Fibroblast of the conjunctiva (primary cell): ENCODE measurements around the gene TBC1D10B.
A peak's percentile ranks its signal among the peaks of the same experiment; 100 is the strongest.
"Not testable (repeated sequence)": the region's sequence is repeated elsewhere in the genome, so short reads cannot be mapped to it uniquely, and the experiment has no call there.

Source experiments
- DNase-seq: peaks from one replicate; pipeline ENCODE4 v3.0.0-alpha.2; 2010; ENCODE audit warnings: low read depth

TBC1D10B gene

GRCh38 chr16:30397776-30398660 is 27.7 kb upstream of the TBC1D10B start:
- DNase-seq: no peak

- DNase-seq: no peak
Measured at GRCh38 chr16:30397056-30397455, 26.8 kb upstream of the TBC1D10B start.

- DNase-seq: not testable (repeated sequence)
Measured at GRCh38 chr16:30396627-30397026, 26.3 kb upstream of the TBC1D10B start.

GRCh38 chr16:30395992-30396585 is 25.8 kb upstream of the TBC1D10B start:
- DNase-seq: no peak

GRCh38 chr16:30395155-30395991 is 25.1 kb upstream of the TBC1D10B start, which contains the start of gene ZNF48:
ZNF48 (plus strand) TSS chr16:30395420; CDS start chr16:30395795, 375 bp downstream.
- DNase-seq: peak; percentile 75

GRCh38 chr16:30394592-30395154 is 24.4 kb upstream of the TBC1D10B start:
- DNase-seq: no peak

- no peak for DNase-seq
Measured at GRCh38 chr16:30383521-30383920, 13.2 kb upstream of the TBC1D10B start.

GRCh38 chr16:30382111-30382881 is 12.0 kb upstream of the TBC1D10B start, which contains the start of gene SEPTIN1:
SEPTIN1 (minus strand) TSS chr16:30382561; CDS start chr16:30382542, 19 bp downstream.
- DNase-seq: no peak

GRCh38 chr16:30381291-30382041 is 11.2 kb upstream of the TBC1D10B start:
- DNase-seq: no peak

GRCh38 chr16:30380803-30381208 is 10.5 kb upstream of the TBC1D10B start:
- DNase-seq: no peak

GRCh38 chr16:30380072-30380802 is 9.9 kb upstream of the TBC1D10B start:
- no peak for DNase-seq

- no peak for DNase-seq
Measured at GRCh38 chr16:30379158-30379783, 9.0 kb upstream of the TBC1D10B start.

- DNase-seq: peak; percentile 96
Measured at GRCh38 chr16:30378236-30379157, 8.2 kb upstream of the TBC1D10B start.

- DNase-seq: peak; percentile 80
Measured at GRCh38 chr16:30377812-30378235, 7.5 kb upstream of the TBC1D10B start.

- no peak for DNase-seq
Measured at GRCh38 chr16:30377050-30377811, 6.9 kb upstream of the TBC1D10B start.

- no peak for DNase-seq
Measured at GRCh38 chr16:30376461-30376902, 6.2 kb upstream of the TBC1D10B start.

- no peak for DNase-seq
Measured at GRCh38 chr16:30375864-30376263, 5.6 kb upstream of the TBC1D10B start.
